NOMO-1 treated with DMSO at 0.1 percent for 48 hours (cell line): Measurements from ENCODE around the gene ASTN2.

ENCODE experiments used
- DNase-seq: peaks from one replicate; lab custom pipeline; 2025; ENCODE audit not compliant: unreplicated experiment; lab: John Stamatoyannopoulos, UW

Gene ASTN2

DNA sequence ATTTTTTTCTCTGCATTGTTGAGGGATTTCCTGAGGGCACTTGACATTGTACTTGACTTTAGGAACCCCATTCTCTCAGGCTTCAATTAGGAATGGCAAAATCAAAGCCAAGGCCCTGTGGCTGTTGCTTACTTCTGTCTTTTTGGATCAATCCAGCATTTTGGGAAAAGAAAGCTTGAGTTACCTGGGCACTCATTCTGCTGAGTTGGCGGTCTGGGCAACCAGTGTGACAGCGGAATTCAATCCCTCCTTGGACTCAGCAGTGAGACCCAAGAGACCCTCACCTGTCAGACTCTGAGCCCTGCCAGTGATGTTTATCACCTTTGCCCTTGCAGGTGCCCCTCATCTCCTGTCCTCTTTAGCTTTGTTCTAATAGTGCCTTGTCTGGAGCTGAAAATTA lies 1036.0 kb downstream of the ASTN2 start:
- no peak for DNase-seq

DNA sequence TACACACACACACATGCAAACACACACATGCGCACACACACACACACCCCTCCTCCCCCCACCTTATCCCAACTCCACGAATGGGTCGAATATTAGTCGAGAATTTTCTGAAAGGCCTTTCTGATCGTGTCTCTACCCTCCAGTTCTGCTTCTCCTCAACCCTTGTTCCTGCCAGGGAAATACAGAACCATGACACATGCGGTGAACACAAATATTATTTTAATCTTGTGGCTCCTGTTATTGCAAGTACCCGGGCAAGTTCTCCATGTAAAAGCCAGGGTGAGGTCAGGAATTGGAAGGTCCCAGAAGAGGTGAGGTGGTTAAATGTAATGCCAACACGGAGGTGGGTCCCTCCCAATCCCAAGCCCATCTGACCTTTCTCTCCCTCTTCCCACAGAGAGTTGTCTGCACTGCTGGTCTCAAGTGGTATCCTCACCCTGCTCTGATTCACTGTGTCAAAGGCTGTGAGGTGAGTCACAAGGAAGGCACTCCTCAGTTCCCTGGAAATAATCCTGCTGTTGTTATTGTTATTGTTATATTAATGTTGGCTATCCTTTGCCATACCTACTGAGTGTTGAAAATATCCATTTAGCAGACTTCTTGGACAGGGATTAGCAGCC lies 1037.6 kb downstream of the ASTN2 start:
- no peak for DNase-seq
